K562 (cell line): ENCODE measurements around the gene KCTD7. TPM values are rescaled to one million over a fixed set of nuclear protein-coding genes. Genes with fewer than 3 reads are reported as not detected.

Source experiments
- CEBPB ChIP-seq: fragments of 450-650 bp; IDR thresholded peaks from 2 replicates; pipeline ENCODE4 v1.6.1; 2016; ENCODE audit warnings: missing genetic modification characterization, missing compliant biosample characterization
- E2F6 ChIP-seq, 2 experiments: IDR thresholded peaks; 2 replicates each; pipeline ENCODE4 v1.6.1; 2011; ENCODE audit warnings: borderline replicate concordance in 1 of 2, control low read depth in 1 of 2, low read depth in 1 of 2, low read length in 1 of 2, mild to moderate bottlenecking in 1 of 2, mixed read lengths in 1 of 2, moderate library complexity in 1 of 2; ENCODE audit not compliant: insufficient read depth in 1 of 2, insufficient read length in 1 of 2, poor library complexity in 1 of 2, severe bottlenecking in 1 of 2; ENCODE audit errors: extremely low read depth in 1 of 2
- MBD1 ChIP-seq: fragments of 250-450 bp; sonication (Bioruptor Pico); IDR thresholded peaks from 2 replicates; pipeline ENCODE4 v1.8.0; 2022; ENCODE audit warnings: inconsistent platforms
- MEIS2 ChIP-seq: fragments of 450-650 bp; IDR thresholded peaks from 2 replicates; pipeline ENCODE4 v1.6.1; 2014; ENCODE audit warnings: mild to moderate bottlenecking; ENCODE audit not compliant: partially characterized antibody
- MLLT1 ChIP-seq, 2 experiments: fragments of 450-650 bp; IDR thresholded peaks; 2 replicates each; pipeline ENCODE4 v1.6.1; 2016
- NFE2L1 ChIP-seq: fragments of 450-650 bp; IDR thresholded peaks from 2 replicates; pipeline ENCODE4 v1.6.1; 2016; ENCODE audit warnings: missing genetic modification characterization, low read depth, mild to moderate bottlenecking, missing compliant biosample characterization, moderate library complexity, borderline replicate concordance
- NFIC ChIP-seq: fragments of 450-650 bp; IDR thresholded peaks from 2 replicates; pipeline ENCODE4 v1.6.1; 2017; ENCODE audit warnings: mild to moderate bottlenecking, inconsistent platforms
- NFRKB ChIP-seq: fragments of 450-650 bp; IDR thresholded peaks from 2 replicates; pipeline ENCODE4 v1.6.1; 2016; ENCODE audit warnings: low read depth
- NONO ChIP-seq, 2 experiments: fragments of 200-400 bp in 1 of 2; fragments of 450-650 bp in 1 of 2; formaldehyde crosslinking in 1 of 2; IDR thresholded peaks; 2 replicates each; pipeline ENCODE4 v1.6.1; 2017; ENCODE audit warnings: low read depth in 2 of 2, mild to moderate bottlenecking in 2 of 2, moderate library complexity in 2 of 2, low read length in 1 of 2
- NR4A1 ChIP-seq, 2 experiments: fragments of 250-450 bp in 1 of 2; fragments of 450-650 bp in 1 of 2; sonication (Bioruptor Pico) in 1 of 2; IDR thresholded peaks; 2 replicates each; pipeline versions ENCODE4 v1.4.0 to v1.6.1; 2016 to 2020; ENCODE audit warnings: mild to moderate bottlenecking in 2 of 2, missing compliant biosample characterization in 1 of 2, missing genetic modification characterization in 1 of 2, moderate library complexity in 1 of 2
- OTX1 ChIP-seq: fragments of 450-650 bp; formaldehyde crosslinking; IDR thresholded peaks from 2 replicates; pipeline ENCODE4 v1.4.0; 2022; ENCODE audit warnings: mild to moderate bottlenecking
- SMARCE1 ChIP-seq: fragments of 450-650 bp; IDR thresholded peaks from 2 replicates; pipeline ENCODE4 v1.7.1; 2016; ENCODE audit warnings: mild to moderate bottlenecking
- TFAM ChIP-seq: fragments of 250-450 bp; sonication (Bioruptor Pico); conservative IDR thresholded peaks from 2 replicates; pipeline ENCODE4 v1.5.0; 2021; ENCODE audit warnings: mild to moderate bottlenecking, moderate library complexity
- UBTF ChIP-seq, 2 experiments: IDR thresholded peaks; 2 replicates each; pipeline ENCODE4 v1.6.1; 2012; ENCODE audit warnings: improper control_type of control experiment in 2 of 2, low read depth in 2 of 2, low read length in 2 of 2, borderline replicate concordance in 1 of 2
- ZBTB1 ChIP-seq: sonication (generic); formaldehyde crosslinking; IDR thresholded peaks from 2 replicates; pipeline ENCODE4 v1.8.1; 2023; ENCODE audit warnings: missing genetic modification reagents, low read depth, mild to moderate bottlenecking, borderline replicate concordance
- ZNF512 ChIP-seq: IDR thresholded peaks from 2 replicates; pipeline ENCODE4 v1.6.1; 2016; ENCODE audit warnings: missing genetic modification characterization, missing compliant biosample characterization
- polyA plus RNA-seq, 8 experiments: library from polyadenylated mRNA; depleted of rRNA in 4 of 8; stranded (reverse) in 5 of 8; unstranded in 3 of 8; fragments of >200 nt; fragmentation: Nextera tagmentation in 2 of 8; fragmentation: Illumina TruSeq in 1 of 8; extraction: Ambion mirVana in 2 of 8; extraction: Trizol in 1 of 8; gene quantifications; 2 replicates each; pipeline versions ENCODE4 v1.2.1 to v1.2.3, GENCODE V29; 2011 to 2014; ENCODE audit warnings: inconsistent platforms in 1 of 8, missing spikeins in 1 of 8
- total RNA-seq, 7 experiments: library from RNA; depleted of rRNA in 6 of 7; stranded (reverse); fragments of >200 nt in 6 of 7; fragmentation: Illumina TruSeq in 2 of 7; extraction: Trizol in 2 of 7; gene quantifications; 2 replicates each; pipeline versions ENCODE4 v1.2.1 to v1.2.3, GENCODE V29; 2011 to 2021; ENCODE audit warnings: low replicate concordance in 1 of 7

KCTD7 gene
- total and polyA plus RNA-seq, 9 of the 15 experiments (the other 6 are each of a cell fraction or from before 2014, with no cell fraction given), result 1.5 to 26.0 (median 9.0) TPM

GRCh38 chr7:66591799-66592596 lies 36.7 kb upstream of the KCTD7 start (continued):
- TF ChIP-seq NR4A1 (CRISPR knock-in tag; IDR thresholded peaks at IDR 0.05) (no peak), NR4A1 (tag; IDR thresholded peaks at IDR 0.05) (peak; percentile 80), MBD1 (CRISPR knock-in tag) (no peak), OTX1 (CRISPR knock-in tag) (no peak), ZNF512 (tag) (no peak), CEBPB (tag) (no peak), ZBTB1 (CRISPR knock-in tag) (peak; percentile 21; the same call in 1 of the 2 replicates), NONO (IDR thresholded peaks at IDR 0.05; ENCODE audit: low read depth in 2 of 2, low read length in 1 of 2) (peak in 1 of 2 experiments; percentile 70; a peak in 1 of 4 replicates), TFAM (CRISPR knock-in tag) (no peak), E2F6 (IDR thresholded peaks at IDR 0.05; ENCODE audit: borderline replicate concordance in 1 of 2, extremely low read depth in 1 of 2, insufficient read depth in 1 of 2, insufficient read length in 1 of 2, low read depth in 1 of 2, low read length in 1 of 2, poor library complexity in 1 of 2, severe bottlenecking in 1 of 2) (peak; percentile 90 to 92), NFIC (peak; percentile 67), SMARCE1 (0 out of 2 replicates have a peak, but pooled peaks have one; percentile 72), UBTF (IDR thresholded peaks at IDR 0.05; ENCODE audit: borderline replicate concordance in 1 of 2, low read depth in 2 of 2, low read length in 2 of 2) (peak in 1 of 2 experiments; percentile 39; a peak in 1 of 4 replicates), NFRKB (peak; percentile 86), MEIS2 (no peak), MLLT1 (IDR thresholded peaks at IDR 0.05) (peak; percentile 35 to 70; a peak in 2 of 4 replicates), NFE2L1 (tag) (no peak)
